H1 (cell line): Measurements from ENCODE around the gene DNAJC5G. TPM values are rescaled to one million over a fixed set of nuclear protein-coding genes. Genes with fewer than 3 reads are reported as not detected.
A peak's percentile ranks its signal among the peaks of the same experiment; 100 is the strongest.

Experiments
- CBX5 ChIP-seq: fragments of 300-800, 300-1000 bp; sonication (generic); IDR thresholded peaks from 2 replicates; pipeline ENCODE4 v1.7.1; 2016; ENCODE audit warnings: antibody characterized with exemption, low read length, low read depth
- CREB1 ChIP-seq: IDR thresholded peaks from 2 replicates; pipeline ENCODE4 v1.6.1; 2012; ENCODE audit warnings: inconsistent platforms
- FOSL1 ChIP-seq: IDR thresholded peaks from 2 replicates; pipeline ENCODE4 v1.6.1; 2011; ENCODE audit warnings: mild to moderate bottlenecking, low read depth, low read length, moderate library complexity; ENCODE audit not compliant: insufficient read depth
- KDM5A ChIP-seq: fragments of 200-600 bp; IDR thresholded peaks from 2 replicates; pipeline ENCODE4 v1.7.1; 2012; ENCODE audit warnings: mild to moderate bottlenecking, low read length, inconsistent platforms, mixed read lengths
- MAX ChIP-seq: IDR thresholded peaks from 2 replicates; pipeline ENCODE4 v1.6.1; 2012; ENCODE audit warnings: inconsistent platforms
- NANOG ChIP-seq: IDR thresholded peaks from 2 replicates; pipeline ENCODE4 v1.6.1; 2011; ENCODE audit warnings: low read length, low read depth, mild to moderate bottlenecking, inconsistent platforms; ENCODE audit not compliant: insufficient read depth, poor library complexity, severe bottlenecking
- NRF1 ChIP-seq: IDR thresholded peaks from 2 replicates; pipeline ENCODE4 v1.6.1; 2011; ENCODE audit warnings: mild to moderate bottlenecking, low read depth, low read length, improper control_type of control experiment
- RNF2 ChIP-seq: fragments of 200-900, 300-1000 bp; sonication (generic); IDR thresholded peaks from 2 replicates; pipeline ENCODE4 v1.7.1; 2016; ENCODE audit warnings: borderline replicate concordance, low read depth, mild to moderate bottlenecking, antibody characterized with exemption, low read length; ENCODE audit not compliant: poor library complexity, severe bottlenecking; ENCODE audit errors: missing control alignments
- SIRT6 ChIP-seq: IDR thresholded peaks from one replicate; pipeline ENCODE4 v1.7.1; 2012; ENCODE audit warnings: low read length, inconsistent platforms
- SP1 ChIP-seq: IDR thresholded peaks from 2 replicates; pipeline ENCODE4 v1.6.1; 2011; ENCODE audit warnings: low read depth, low read length
- SP2 ChIP-seq: IDR thresholded peaks from 2 replicates; pipeline ENCODE4 v1.6.1; 2012; ENCODE audit warnings: mild to moderate bottlenecking, low read length, inconsistent platforms
- TCF12 ChIP-seq: IDR thresholded peaks from 2 replicates; pipeline ENCODE4 v1.6.1; 2011; ENCODE audit warnings: low read depth, mild to moderate bottlenecking, low read length
- polyA plus RNA-seq, 7 experiments: library from polyadenylated mRNA; depleted of rRNA in 3 of 7; stranded (reverse) in 5 of 7; unstranded in 2 of 7; fragments of >200 nt in 5 of 7; fragments of 200-250 nt in 2 of 7; gene quantifications; 1 replicate in 5 of 7; 2 replicates in 1 of 7; 4 replicates in 1 of 7; pipeline versions ENCODE4 v1.2.1 to v1.2.3, GENCODE V29; 2011 to 2013; ENCODE audit warnings: missing spikeins in 2 of 7, mixed read lengths in 2 of 7
- total RNA-seq: library from RNA; stranded (reverse); fragmentation: NEBNext Ultra II Directional; extraction: Animal tissue kit (Norgen Biotek cat#: 25700); gene quantifications from 2 replicates; pipeline ENCODE4 v1.2.1, GENCODE V29; 2021

Gene DNAJC5G
- total and polyA plus RNA-seq, 2 of the 8 experiments (the other 6 are each of a cell fraction or from before 2014, with no cell fraction given) = 0.83 to 1.4 TPM

GRCh38 chr2:27308359-27308881, 33.2 kb downstream of the DNAJC5G start, which contains the start of gene UCN (continued):
- TF ChIP-seq MAX = peak; percentile 87
- no peak for TF ChIP-seq TCF12
- TF ChIP-seq CBX5 = no peak
- TF ChIP-seq SIRT6 = no peak
- no peak for TF ChIP-seq RNF2
- no peak for TF ChIP-seq SP2
- TF ChIP-seq SP1 = no peak
- peak; percentile 82 for TF ChIP-seq CREB1
- TF ChIP-seq NANOG = no peak
- TF ChIP-seq FOSL1 = no peak
- no peak for TF ChIP-seq KDM5A
- TF ChIP-seq NRF1 = no peak
